Immature natural killer cell (primary cell): ENCODE measurements around the gene PCDHB11. TPM values are rescaled to one million over a fixed set of nuclear protein-coding genes. Genes with fewer than 3 reads are reported as not detected.
A peak's percentile ranks its signal among the peaks of the same experiment; 100 is the strongest.
"Not testable (repeated sequence)": the region's sequence is repeated elsewhere in the genome, so short reads cannot be mapped to it uniquely, and the experiment has no call there.

Experiments used
- DNase-seq, 3 donors: peaks; one replicate each; pipeline ENCODE4 v3.0.0; 2022; ENCODE audit warnings: mixed read lengths in 1 of 3
- H3K27ac Mint-ChIP-seq, 6 donors: one replicate each; pipeline ENCODE4 v1.8.0; 2020; ENCODE audit warnings: mixed read lengths in 6 of 6, mild to moderate bottlenecking in 5 of 6, inconsistent platforms in 4 of 6, moderate library complexity in 3 of 6
- H3K27me3 Mint-ChIP-seq, 3 donors: one replicate each; pipeline ENCODE4 v1.8.0; 2020 to 2021; ENCODE audit warnings: low read depth in 3 of 3, mild to moderate bottlenecking in 3 of 3, mixed read lengths in 3 of 3, moderate library complexity in 3 of 3, inconsistent platforms in 1 of 3
- H3K36me3 Mint-ChIP-seq, 3 donors: one replicate each; pipeline ENCODE4 v1.8.0; 2020; ENCODE audit warnings: mixed read lengths in 3 of 3, inconsistent platforms in 2 of 3, mild to moderate bottlenecking in 2 of 3
- H3K4me1 Mint-ChIP-seq, 2 donors: one replicate each; pipeline ENCODE4 v1.8.0; 2020; ENCODE audit warnings: inconsistent platforms in 2 of 2, mild to moderate bottlenecking in 2 of 2, mixed read lengths in 2 of 2, moderate library complexity in 1 of 2
- H3K4me3 Mint-ChIP-seq, 5 donors: one replicate each; pipeline ENCODE4 v1.8.0; 2020; ENCODE audit warnings: mild to moderate bottlenecking in 5 of 5, mixed read lengths in 5 of 5, inconsistent platforms in 3 of 5, moderate library complexity in 3 of 5
- H3K9me3 Mint-ChIP-seq, 6 donors: one replicate each; pipeline ENCODE4 v1.8.0; 2020; ENCODE audit warnings: mild to moderate bottlenecking in 6 of 6, mixed read lengths in 6 of 6, inconsistent platforms in 4 of 6, moderate library complexity in 3 of 6
- polyA plus RNA-seq, 3 donors: library from polyadenylated mRNA; unstranded; fragments of 300-500 nt; fragmentation: Illumina TruSeq; gene quantifications; one replicate each; pipeline ENCODE4 v1.2.3, GENCODE V29; 2021

The PCDHB11 gene
- polyA plus RNA-seq, 3 donors from 2014 or later = not detected

DNA sequence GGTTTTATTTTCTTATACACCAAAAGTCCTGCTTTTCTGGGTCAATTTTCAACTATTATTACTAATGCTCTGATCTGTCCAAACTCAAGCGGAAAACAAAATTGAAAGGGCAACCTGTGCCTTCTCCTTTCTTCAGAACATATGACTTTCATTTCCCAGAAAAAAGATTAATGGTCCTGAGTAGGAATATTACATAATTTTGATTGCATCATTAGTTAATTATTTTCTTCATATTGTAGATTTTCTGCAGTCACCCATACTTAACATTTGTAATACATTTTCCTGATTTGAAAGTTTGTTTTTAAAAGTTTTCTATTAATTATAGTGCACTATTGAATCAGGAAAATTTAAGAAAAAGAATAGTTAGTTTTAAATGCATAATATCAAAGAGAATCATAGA lies 23.5 kb upstream of the PCDHB11 start:
- H3K9me3 Mint-ChIP-seq = peaks cover 5 to 13% (median 10%) of the 10 kb centered on the region in 6 donors
- H3K4me1 Mint-ChIP-seq = no peaks in the 10 kb centered on the region
- H3K27me3 Mint-ChIP-seq = peaks cover 5 to 13% (median 7%) of the 10 kb centered on the region in 3 donors

GRCh38 chr5:141177577-141178191 lies 21.7 kb upstream of the PCDHB11 start, which contains the start of gene PCDHB8:
TSS of gene PCDHB8 (plus strand) at chr5:141177790. CDS start at chr5:141178035, 245 bp downstream.
- H3K27ac Mint-ChIP-seq, H3K4me3 Mint-ChIP-seq, DNase-seq, H3K36me3 Mint-ChIP-seq, H3K4me1 Mint-ChIP-seq: not testable (repeated sequence)
- peaks cover 5 to 16% (median 12%) of the 10 kb centered on the region in 6 donors for H3K9me3 Mint-ChIP-seq
- peaks cover 6 to 18% (median 10%) of the 10 kb centered on the region in 3 donors for H3K27me3 Mint-ChIP-seq

More for the DNA sequence above, 23.5 kb upstream of the PCDHB11 start:
- H3K4me3 Mint-ChIP-seq = no peak overlapping the region
- no peak overlapping the region for H3K27ac Mint-ChIP-seq
- H3K36me3 Mint-ChIP-seq = peaks cover 0 to 5% (median 0%) of the 10 kb centered on the region in 3 donors
- DNase-seq = no peak

GRCh38 chr5:141179371-141179770 lies 20.1 kb upstream of the PCDHB11 start:
- H3K4me3 Mint-ChIP-seq, H3K27ac Mint-ChIP-seq, H3K4me1 Mint-ChIP-seq, DNase-seq, H3K36me3 Mint-ChIP-seq: not testable (repeated sequence)
- Mint-ChIP-seq H3K9me3 (peaks cover 3 to 20% (median 16%) of the 10 kb centered on the region in 6 donors), H3K27me3 (peaks cover 2 to 20% (median 10%) of the 10 kb centered on the region in 3 donors)

- H3K36me3 Mint-ChIP-seq, DNase-seq, H3K4me3 Mint-ChIP-seq, H3K4me1 Mint-ChIP-seq, H3K27ac Mint-ChIP-seq: not testable (repeated sequence)
- Mint-ChIP-seq H3K9me3 (peaks cover 4 to 23% (median 20%) of the 10 kb centered on the region in 6 donors), H3K27me3 (peaks cover 2 to 21% (median 10%) of the 10 kb centered on the region in 3 donors)
Observed at GRCh38 chr5:141179876-141180275, 19.6 kb upstream of the PCDHB11 start.

GRCh38 chr5:141180313-141180712 lies 19.1 kb upstream of the PCDHB11 start:
- no peak for DNase-seq
- Mint-ChIP-seq H3K9me3 (peaks cover 7 to 26% (median 19%) of the 10 kb centered on the region in 6 donors), H3K4me1 (no peaks in the 10 kb centered on the region), H3K27ac (no peak overlapping the region), H3K36me3 (peaks cover 0 to 13% (median 4%) of the 10 kb centered on the region in 3 donors), H3K4me3 (no peak overlapping the region), H3K27me3 (peaks cover 2 to 21% (median 6%) of the 10 kb centered on the region in 3 donors)

DNA sequence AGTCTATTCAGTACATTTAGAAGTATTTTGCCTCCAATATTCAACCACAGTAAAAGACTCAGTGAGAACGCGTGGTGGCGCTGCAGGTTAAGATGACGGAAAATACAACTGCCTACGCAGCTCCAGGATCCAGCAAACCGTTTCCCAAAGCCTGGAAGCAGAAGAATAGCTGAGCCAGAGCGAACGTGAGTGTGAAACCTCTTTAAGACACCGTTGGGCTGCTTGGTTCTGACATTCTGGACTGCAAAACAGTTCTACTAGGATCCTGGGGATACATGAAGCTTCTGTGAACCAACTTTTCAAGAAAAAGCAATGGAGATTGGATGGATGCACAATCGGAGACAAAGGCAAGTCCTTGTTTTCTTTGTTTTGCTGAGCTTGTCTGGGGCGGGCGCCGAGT lies 17.2 kb upstream of the PCDHB11 start, which contains the start of gene PCDHB16:
PCDHB16 (plus strand) TSS at position 140 of the 400 bp plus-strand sequence; CDS start at position 313, 173 bp downstream.
- Mint-ChIP-seq H3K4me1 (peaks cover 3 to 6% of the 10 kb centered on the region in 2 donors), H3K27ac (no peak within 1 kb of the TSS), H3K4me3 (no peak within 1 kb of the TSS), H3K9me3 (peaks cover 12 to 33% (median 23%) of the 10 kb centered on the region in 6 donors), H3K27me3 (peaks cover 4 to 21% (median 8%) of the 10 kb centered on the region in 3 donors), H3K36me3 (peaks cover 4 to 13% (median 4%) of the 10 kb centered on the region in 3 donors)
- DNase-seq = no peak

GRCh38 chr5:141184117-141184855 lies 15.1 kb upstream of the PCDHB11 start:
- Mint-ChIP-seq H3K27me3 (peaks cover 5 to 28% (median 12%) of the 10 kb centered on the region in 3 donors), H3K36me3 (peaks cover 4 to 13% (median 4%) of the 10 kb centered on the region in 3 donors), H3K9me3 (peaks cover 17 to 46% (median 27%) of the 10 kb centered on the region in 6 donors)
- H3K27ac Mint-ChIP-seq, H3K4me1 Mint-ChIP-seq, DNase-seq, H3K4me3 Mint-ChIP-seq: not testable (repeated sequence)

DNA sequence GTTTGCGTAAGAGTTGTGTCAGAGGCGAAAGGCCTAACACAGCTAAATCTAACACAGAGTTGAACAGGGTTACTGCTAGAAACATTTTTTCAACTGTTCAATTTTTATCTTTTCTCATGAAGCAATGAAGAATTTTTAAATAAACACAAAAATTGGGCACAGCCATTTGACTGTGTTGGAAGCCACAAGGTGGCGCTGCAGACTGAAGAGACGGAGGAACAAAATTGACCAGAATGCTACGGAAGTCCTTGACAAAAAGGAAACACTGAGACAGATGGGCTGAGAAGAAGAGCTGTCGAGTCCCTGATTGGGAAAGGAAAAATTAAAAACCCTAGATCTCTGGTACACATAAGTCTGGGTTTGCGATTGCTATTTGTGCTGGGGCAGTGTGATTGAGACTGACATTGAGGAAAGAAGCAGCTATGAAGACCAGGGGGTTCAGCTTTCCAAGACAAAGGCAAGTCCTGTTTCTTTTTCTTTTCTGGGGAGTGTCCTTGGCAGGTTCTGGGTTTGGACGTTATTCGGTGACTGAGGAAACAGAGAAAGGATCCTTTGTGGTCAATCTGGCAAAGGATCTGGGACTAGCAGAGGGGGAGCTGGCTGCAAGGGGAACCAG lies 12.4 kb upstream of the PCDHB11 start, which contains the start of gene PCDHB9:
PCDHB9 (plus strand) TSS at position 265 of the 616 bp plus-strand sequence; CDS start at position 423, 158 bp downstream.
- DNase-seq = peak in 1 of 3 donors; percentile 10
- Mint-ChIP-seq H3K4me1 (peaks cover 5 to 6% of the 10 kb centered on the region in 2 donors), H3K27ac (no peak within 1 kb of the TSS), H3K4me3 (peak within 1 kb of the TSS in 4 of 5 donors; percentile 0 to 52 (median 40)), H3K27me3 (peaks cover 4 to 36% (median 19%) of the 10 kb centered on the region in 3 donors), H3K36me3 (peaks cover 4 to 17% (median 4%) of the 10 kb centered on the region in 3 donors), H3K9me3 (peaks cover 14 to 69% (median 29%) of the 10 kb centered on the region in 6 donors)

DNA sequence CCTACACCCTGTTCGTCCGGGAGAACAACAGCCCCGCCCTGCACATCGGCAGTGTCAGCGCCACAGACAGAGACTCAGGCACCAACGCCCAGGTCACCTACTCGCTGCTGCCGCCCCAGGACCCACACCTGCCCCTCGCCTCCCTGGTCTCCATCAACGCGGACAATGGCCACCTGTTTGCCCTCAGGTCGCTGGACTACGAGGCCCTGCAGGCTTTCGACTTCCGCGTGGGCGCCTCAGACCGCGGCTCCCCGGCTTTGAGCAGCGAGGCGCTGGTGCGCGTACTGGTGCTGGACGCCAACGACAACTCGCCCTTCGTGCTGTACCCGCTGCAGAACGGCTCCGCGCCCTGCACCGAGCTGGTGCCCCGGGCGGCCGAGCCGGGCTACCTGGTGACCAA lies 10.7 kb upstream of the PCDHB11 start:
- not testable (repeated sequence) for DNase-seq, H3K4me1 Mint-ChIP-seq, H3K27ac Mint-ChIP-seq
- Mint-ChIP-seq H3K9me3 (peaks cover 11 to 66% (median 32%) of the 10 kb centered on the region in 6 donors), H3K4me3 (peak overlapping the region in 1 of 5 donors; percentile 2), H3K27me3 (peaks cover 6 to 33% (median 18%) of the 10 kb centered on the region in 3 donors), H3K36me3 (peaks cover 3 to 13% (median 4%) of the 10 kb centered on the region in 3 donors)

DNA sequence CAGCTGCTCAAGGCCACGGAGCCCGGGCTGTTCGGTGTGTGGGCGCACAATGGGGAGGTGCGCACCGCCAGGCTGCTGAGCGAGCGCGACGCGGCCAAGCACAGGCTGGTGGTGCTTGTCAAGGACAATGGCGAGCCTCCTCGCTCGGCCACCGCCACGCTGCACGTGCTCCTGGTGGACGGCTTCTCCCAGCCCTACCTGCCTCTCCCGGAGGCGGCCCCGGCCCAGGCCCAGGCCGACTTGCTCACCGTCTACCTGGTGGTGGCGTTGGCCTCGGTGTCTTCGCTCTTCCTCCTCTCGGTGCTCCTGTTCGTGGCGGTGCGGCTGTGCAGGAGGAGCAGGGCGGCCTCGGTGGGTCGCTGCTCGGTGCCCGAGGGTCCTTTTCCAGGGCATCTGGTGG lies 10.3 kb upstream of the PCDHB11 start:
- Mint-ChIP-seq H3K27me3 (peaks cover 6 to 33% (median 18%) of the 10 kb centered on the region in 3 donors), H3K9me3 (peaks cover 10 to 65% (median 32%) of the 10 kb centered on the region in 6 donors), H3K36me3 (peaks cover 3 to 13% (median 4%) of the 10 kb centered on the region in 3 donors)
- H3K27ac Mint-ChIP-seq, DNase-seq, H3K4me3 Mint-ChIP-seq, H3K4me1 Mint-ChIP-seq: not testable (repeated sequence)

DNA sequence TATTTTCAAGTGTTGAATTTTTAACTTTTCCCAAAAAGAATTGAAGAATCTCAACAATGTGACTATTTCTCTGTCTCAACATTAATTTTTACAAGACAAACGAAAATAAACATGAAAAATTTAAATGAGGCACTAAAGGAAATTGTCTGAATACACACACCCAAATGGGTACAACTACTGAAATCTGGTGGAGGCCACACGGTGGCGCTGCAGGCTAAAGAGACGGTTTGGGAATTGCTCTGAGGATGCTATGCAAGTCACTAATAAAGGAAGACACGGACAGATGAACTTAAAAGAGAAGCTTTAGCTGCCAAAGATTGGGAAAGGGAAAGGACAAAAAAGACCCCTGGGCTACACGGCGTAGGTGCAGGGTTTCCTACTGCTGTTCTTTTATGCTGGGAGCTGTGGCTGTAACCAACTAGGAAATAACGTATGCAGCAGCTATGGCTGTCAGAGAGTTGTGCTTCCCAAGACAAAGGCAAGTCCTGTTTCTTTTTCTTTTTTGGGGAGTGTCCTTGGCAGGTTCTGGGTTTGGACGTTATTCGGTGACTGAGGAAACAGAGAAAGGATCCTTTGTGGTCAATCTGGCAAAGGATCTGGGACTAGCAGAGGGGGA lies 7.2 kb upstream of the PCDHB11 start, which contains the start of gene PCDHB10:
PCDHB10 (plus strand) TSS at position 244 of the 616 bp plus-strand sequence; CDS start at position 444, 200 bp downstream.
- Mint-ChIP-seq H3K27me3 (peaks cover 4 to 31% (median 16%) of the 10 kb centered on the region in 3 donors), H3K36me3 (peaks cover 0 to 10% (median 3%) of the 10 kb centered on the region in 3 donors), H3K27ac (no peak within 1 kb of the TSS), H3K9me3 (peaks cover 6 to 71% (median 37%) of the 10 kb centered on the region in 6 donors), H3K4me3 (peak within 1 kb of the TSS in 1 of 5 donors; percentile 33), H3K4me1 (peaks cover under 1 to 3% of the 10 kb centered on the region in 2 donors)
- DNase-seq = peak in 1 of 3 donors; percentile 3

DNA sequence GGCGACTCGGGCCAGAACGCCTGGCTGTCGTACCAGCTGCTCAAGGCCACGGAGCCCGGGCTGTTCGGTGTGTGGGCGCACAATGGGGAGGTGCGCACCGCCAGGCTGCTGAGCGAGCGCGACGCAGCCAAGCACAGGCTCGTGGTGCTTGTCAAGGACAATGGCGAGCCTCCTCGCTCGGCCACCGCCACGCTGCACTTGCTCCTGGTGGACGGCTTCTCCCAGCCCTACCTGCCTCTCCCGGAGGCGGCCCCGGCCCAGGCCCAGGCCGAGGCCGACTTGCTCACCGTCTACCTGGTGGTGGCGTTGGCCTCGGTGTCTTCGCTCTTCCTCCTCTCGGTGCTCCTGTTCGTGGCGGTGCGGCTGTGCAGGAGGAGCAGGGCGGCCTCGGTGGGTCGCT lies 5.1 kb upstream of the PCDHB11 start:
- H3K4me3 Mint-ChIP-seq, H3K36me3 Mint-ChIP-seq, H3K4me1 Mint-ChIP-seq, H3K27ac Mint-ChIP-seq, DNase-seq: not testable (repeated sequence)
- Mint-ChIP-seq H3K9me3 (peaks cover 13 to 75% (median 38%) of the 10 kb centered on the region in 6 donors), H3K27me3 (peaks cover 4 to 25% (median 12%) of the 10 kb centered on the region in 3 donors)

GRCh38 chr5:141196363-141196762 lies 3.1 kb upstream of the PCDHB11 start:
- Mint-ChIP-seq H3K9me3 (peaks cover 22 to 76% (median 41%) of the 10 kb centered on the region in 6 donors), H3K27me3 (peaks cover 4 to 21% (median 8%) of the 10 kb centered on the region in 3 donors), H3K27ac (no peak overlapping the region), H3K4me3 (no peak overlapping the region), H3K4me1 (peaks cover 0 to 1% of the 10 kb centered on the region in 2 donors), H3K36me3 (peaks cover 0 to 14% (median 9%) of the 10 kb centered on the region in 3 donors)
- no peak for DNase-seq
